ENCODE measurements around the gene HADHA.

The HADHA gene

GRCh38 chr2:26237868-26238267 lies 6.6 kb downstream of the HADHA start:
- Histone ChIP-seq H4K20me1 (ENCODE audit: low read depth, low read length) (no peaks in the 10 kb centered on the region), H3K9me3 (ENCODE audit: insufficient read depth, low read length) (no peaks in the 10 kb centered on the region), H3K9me2 (replicated peaks; ENCODE audit: insufficient read depth, low read length) (no peaks in the 10 kb centered on the region), H3F3A (ENCODE audit: insufficient read depth) (no peaks in the 10 kb centered on the region), H3K79me2 (ENCODE audit: insufficient read depth, low read length) (peaks cover 40% of the 10 kb centered on the region), H3K27me3 (ENCODE audit: low read length) (no peaks in the 10 kb centered on the region), H2AFZ (ENCODE audit: low read depth, low read length, severe bottlenecking) (no peak overlapping the region), H3K36me3 (ENCODE audit: low read length) (peaks cover 23% of the 10 kb centered on the region), H3K4me2 (ENCODE audit: low read depth, low read length, poor library complexity, severe bottlenecking) (no peak overlapping the region), H3K27ac (ENCODE audit: low read depth, low read length) (no peak overlapping the region), H3K4me3 (ENCODE audit: insufficient read depth, low read length, poor library complexity, severe bottlenecking) (no peak overlapping the region), H3K9ac (ENCODE audit: low read length) (no peak overlapping the region)
- no peak for TF ChIP-seq CTCF (IDR thresholded peaks at IDR 0.05; ENCODE audit: insufficient read depth, low read length, poor library complexity, severe bottlenecking)
- TF ChIP-seq EZH2phosphoT487 (conservative IDR thresholded peaks at IDR 0.05; ENCODE audit: low read length), result no peak

GRCh38 chr2:26235089-26235488 lies 9.3 kb downstream of the HADHA start:
- Histone ChIP-seq H3K9me2 (replicated peaks; ENCODE audit: insufficient read depth, low read length) (no peaks in the 10 kb centered on the region), H3K27ac (ENCODE audit: low read depth, low read length) (no peak overlapping the region), H3K36me3 (ENCODE audit: low read length) (peaks cover 33% of the 10 kb centered on the region), H3K4me3 (ENCODE audit: insufficient read depth, low read length, poor library complexity, severe bottlenecking) (no peak overlapping the region), H3K9me3 (ENCODE audit: insufficient read depth, low read length) (no peaks in the 10 kb centered on the region), H3K79me2 (ENCODE audit: insufficient read depth, low read length) (peaks cover 12% of the 10 kb centered on the region), H3K9ac (ENCODE audit: low read length) (no peak overlapping the region), H3F3A (ENCODE audit: insufficient read depth) (no peaks in the 10 kb centered on the region), H3K4me2 (ENCODE audit: low read depth, low read length, poor library complexity, severe bottlenecking) (no peak overlapping the region), H3K27me3 (ENCODE audit: low read length) (no peaks in the 10 kb centered on the region), H4K20me1 (ENCODE audit: low read depth, low read length) (no peaks in the 10 kb centered on the region), H2AFZ (ENCODE audit: low read depth, low read length, severe bottlenecking) (no peak overlapping the region)
- no peak for TF ChIP-seq CTCF (IDR thresholded peaks at IDR 0.05; ENCODE audit: insufficient read depth, low read length, poor library complexity, severe bottlenecking)
- TF ChIP-seq EZH2phosphoT487 (conservative IDR thresholded peaks at IDR 0.05; ENCODE audit: low read length), result no peak

- H3K9me2 ChIP-seq (replicated peaks; ENCODE audit: insufficient read depth, low read length), result no peaks in the 10 kb centered on the region
- no peaks in the 10 kb centered on the region for H3K79me2 ChIP-seq (ENCODE audit: insufficient read depth, low read length)
- H3K27me3 ChIP-seq (ENCODE audit: low read length), result no peaks in the 10 kb centered on the region
- no peak overlapping the region for H2AFZ ChIP-seq (ENCODE audit: low read depth, low read length, severe bottlenecking)
- no peak overlapping the region for H3K4me3 ChIP-seq (ENCODE audit: insufficient read depth, low read length, poor library complexity, severe bottlenecking)
- no peaks in the 10 kb centered on the region for H4K20me1 ChIP-seq (ENCODE audit: low read depth, low read length)
- no peak overlapping the region for H3K9ac ChIP-seq (ENCODE audit: low read length)
- peaks cover 41% of the 10 kb centered on the region; the same call in 1 of the 2 replicates for H3K36me3 ChIP-seq (ENCODE audit: low read length)
- H3K9me3 ChIP-seq (ENCODE audit: insufficient read depth, low read length), result no peaks in the 10 kb centered on the region
- no peaks in the 10 kb centered on the region for H3F3A ChIP-seq (ENCODE audit: insufficient read depth)
- H3K4me2 ChIP-seq (ENCODE audit: low read depth, low read length, poor library complexity, severe bottlenecking), result no peak overlapping the region
- no peak overlapping the region for H3K27ac ChIP-seq (ENCODE audit: low read depth, low read length)
- no peak for TF ChIP-seq EZH2phosphoT487 (conservative IDR thresholded peaks at IDR 0.05; ENCODE audit: low read length)
- no peak for TF ChIP-seq CTCF (IDR thresholded peaks at IDR 0.05; ENCODE audit: insufficient read depth, low read length, poor library complexity, severe bottlenecking)
Measured at GRCh38 chr2:26230806-26231205, 13.6 kb downstream of the HADHA start.
